Neural progenitor cell (in vitro differentiated cells): ENCODE data around the gene ADCY5. TPM values are rescaled to one million over a fixed set of nuclear protein-coding genes. Genes with fewer than 3 reads are reported as not detected.

Source experiments
- DNase-seq: peaks from one replicate; pipeline ENCODE4 v3.0.0-alpha.2; 2016; ENCODE audit warnings: low spot score
- H2AFZ ChIP-seq: fragments of 200-600 bp; sonication (generic); replicated peaks from 2 replicates; pipeline ENCODE4 v1.6.1; 2016; ENCODE audit warnings: antibody characterized with exemption
- H3F3A ChIP-seq: fragments of 200-600 bp; sonication (generic); 2 replicates; pipeline ENCODE4 v1.6.1; 2016; ENCODE audit warnings: antibody characterized with exemption, low read depth
- H3K27ac ChIP-seq: fragments of 200-600 bp; sonication (generic); 2 replicates; pipeline ENCODE4 v1.5.1; 2016; ENCODE audit warnings: mild to moderate bottlenecking
- H3K27me3 ChIP-seq: fragments of 200-600 bp; sonication (generic); 2 replicates; pipeline ENCODE4 v1.6.1; 2016; ENCODE audit warnings: mild to moderate bottlenecking, moderate library complexity
- H3K36me3 ChIP-seq: fragments of 200-600 bp; sonication (generic); 2 replicates; pipeline ENCODE4 v1.5.1; 2016
- H3K4me1 ChIP-seq: fragments of 200-600 bp; sonication (generic); 2 replicates; pipeline ENCODE4 v1.6.1; 2016; ENCODE audit warnings: mixed run types
- H3K4me2 ChIP-seq: fragments of 200-600 bp; sonication (generic); 2 replicates; pipeline ENCODE4 v1.6.1; 2016
- H3K4me3 ChIP-seq: fragments of 200-600 bp; sonication (generic); 2 replicates; pipeline ENCODE4 v1.5.1; 2016
- H3K79me2 ChIP-seq: fragments of 200-600 bp; sonication (generic); 2 replicates; pipeline ENCODE4 v1.6.1; 2016; ENCODE audit warnings: low read depth
- H3K9ac ChIP-seq: fragments of 200-600 bp; sonication (generic); 2 replicates; pipeline ENCODE4 v1.6.1; 2016
- H3K9me3 ChIP-seq: fragments of 200-600 bp; sonication (generic); 2 replicates; pipeline ENCODE4 v1.5.1; 2016; ENCODE audit warnings: low read depth
- H4K20me1 ChIP-seq: fragments of 200-600 bp; sonication (generic); 2 replicates; pipeline ENCODE4 v1.6.1; 2016; ENCODE audit warnings: low read depth
- H3K27ac Mint-ChIP-seq: 3 replicates; pipeline ENCODE4 v1.8.0; 2021; ENCODE audit warnings: mixed read lengths
- H3K27me3 Mint-ChIP-seq: 2 replicates; pipeline ENCODE4 v1.8.0; 2022; ENCODE audit warnings: low read depth, mild to moderate bottlenecking, inconsistent platforms, moderate library complexity, mixed read lengths; ENCODE audit not compliant: insufficient read depth
- H3K36me3 Mint-ChIP-seq: 3 replicates; pipeline ENCODE4 v1.8.0; 2021; ENCODE audit warnings: mixed read lengths
- H3K4me1 Mint-ChIP-seq: 3 replicates; pipeline ENCODE4 v1.8.0; 2021; ENCODE audit warnings: mixed read lengths
- H3K4me3 Mint-ChIP-seq: 3 replicates; pipeline ENCODE4 v1.8.0; 2021; ENCODE audit warnings: mild to moderate bottlenecking, moderate library complexity, mixed read lengths
- H3K9me3 Mint-ChIP-seq: 3 replicates; pipeline ENCODE4 v1.8.0; 2020; ENCODE audit warnings: mixed read lengths
- EZH2 ChIP-seq: fragments of 200-600 bp; sonication (generic); IDR thresholded peaks from 2 replicates; pipeline ENCODE4 v1.6.1; 2017; ENCODE audit warnings: antibody characterized with exemption, mild to moderate bottlenecking, moderate library complexity
- EZH2phosphoT487 ChIP-seq: fragments of 200-600 bp; sonication (generic); IDR thresholded peaks from 2 replicates; pipeline ENCODE4 v1.6.1; 2017; ENCODE audit warnings: antibody characterized with exemption
- total RNA-seq: library from RNA; depleted of rRNA; stranded (reverse); fragments of >200 nt; gene quantifications from 2 replicates; pipeline ENCODE4 v1.2.3, GENCODE V29; 2015; ENCODE audit warnings: low replicate concordance
- TF ChIP-seq, protein P1 (sequence below): fragments of 200-600 bp; sonication (generic); IDR thresholded peaks from 2 replicates; pipeline ENCODE4 v1.5.1; 2017; ENCODE audit warnings: antibody characterized with exemption, mild to moderate bottlenecking

Gene ADCY5
- total RNA-seq, 1 donor from 2014 or later = 1.6 TPM

DNA sequence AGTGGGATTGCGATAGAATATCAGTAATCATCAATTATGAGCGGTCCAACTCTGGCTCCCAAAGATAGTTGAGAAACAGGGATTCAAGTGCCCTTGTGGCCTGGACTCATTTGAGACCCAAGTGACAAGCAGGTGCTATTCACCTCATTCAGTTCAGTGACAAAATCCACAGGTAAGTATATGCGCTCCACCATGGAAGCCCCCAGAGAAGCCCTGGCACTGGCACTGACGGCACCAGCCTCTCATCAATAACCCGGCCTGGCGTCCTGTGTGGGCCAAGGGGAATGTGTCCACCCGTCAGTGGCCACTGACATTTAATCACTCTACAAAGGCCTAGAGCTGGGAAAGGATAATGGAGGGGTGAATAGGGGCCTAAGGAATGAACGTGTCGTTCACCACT lies 117.2 kb downstream of the ADCY5 start:
- no peak overlapping the region for H2AFZ ChIP-seq
- H3K27ac ChIP-seq = no peak overlapping the region
- no peak for DNase-seq
- no peaks in the 10 kb centered on the region for H3K79me2 ChIP-seq
- no peak overlapping the region for H3K4me3 Mint-ChIP-seq
- H3F3A ChIP-seq = no peaks in the 10 kb centered on the region
- H3K27ac Mint-ChIP-seq = no peak overlapping the region
- H3K27me3 Mint-ChIP-seq = peaks cover 3% of the 10 kb centered on the region
- H3K4me1 Mint-ChIP-seq = no peaks in the 10 kb centered on the region
- H3K4me2 ChIP-seq = no peak overlapping the region
- H3K9me3 ChIP-seq = no peaks in the 10 kb centered on the region
- no peak for TF ChIP-seq EZH2phosphoT487
- TF ChIP-seq EZH2 = no peak
- TF ChIP-seq, protein P1, sequence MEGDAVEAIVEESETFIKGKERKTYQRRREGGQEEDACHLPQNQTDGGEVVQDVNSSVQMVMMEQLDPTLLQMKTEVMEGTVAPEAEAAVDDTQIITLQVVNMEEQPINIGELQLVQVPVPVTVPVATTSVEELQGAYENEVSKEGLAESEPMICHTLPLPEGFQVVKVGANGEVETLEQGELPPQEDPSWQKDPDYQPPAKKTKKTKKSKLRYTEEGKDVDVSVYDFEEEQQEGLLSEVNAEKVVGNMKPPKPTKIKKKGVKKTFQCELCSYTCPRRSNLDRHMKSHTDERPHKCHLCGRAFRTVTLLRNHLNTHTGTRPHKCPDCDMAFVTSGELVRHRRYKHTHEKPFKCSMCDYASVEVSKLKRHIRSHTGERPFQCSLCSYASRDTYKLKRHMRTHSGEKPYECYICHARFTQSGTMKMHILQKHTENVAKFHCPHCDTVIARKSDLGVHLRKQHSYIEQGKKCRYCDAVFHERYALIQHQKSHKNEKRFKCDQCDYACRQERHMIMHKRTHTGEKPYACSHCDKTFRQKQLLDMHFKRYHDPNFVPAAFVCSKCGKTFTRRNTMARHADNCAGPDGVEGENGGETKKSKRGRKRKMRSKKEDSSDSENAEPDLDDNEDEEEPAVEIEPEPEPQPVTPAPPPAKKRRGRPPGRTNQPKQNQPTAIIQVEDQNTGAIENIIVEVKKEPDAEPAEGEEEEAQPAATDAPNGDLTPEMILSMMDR = no peak
- peaks cover 2% of the 10 kb centered on the region for H3K9me3 Mint-ChIP-seq
- H4K20me1 ChIP-seq = no peaks in the 10 kb centered on the region
- H3K9ac ChIP-seq = no peak overlapping the region
- H3K4me3 ChIP-seq = no peak overlapping the region
- H3K36me3 ChIP-seq = no peaks in the 10 kb centered on the region
- H3K27me3 ChIP-seq = no peaks in the 10 kb centered on the region
- H3K36me3 Mint-ChIP-seq = no peaks in the 10 kb centered on the region
- peaks cover 8% of the 10 kb centered on the region for H3K4me1 ChIP-seq

DNA sequence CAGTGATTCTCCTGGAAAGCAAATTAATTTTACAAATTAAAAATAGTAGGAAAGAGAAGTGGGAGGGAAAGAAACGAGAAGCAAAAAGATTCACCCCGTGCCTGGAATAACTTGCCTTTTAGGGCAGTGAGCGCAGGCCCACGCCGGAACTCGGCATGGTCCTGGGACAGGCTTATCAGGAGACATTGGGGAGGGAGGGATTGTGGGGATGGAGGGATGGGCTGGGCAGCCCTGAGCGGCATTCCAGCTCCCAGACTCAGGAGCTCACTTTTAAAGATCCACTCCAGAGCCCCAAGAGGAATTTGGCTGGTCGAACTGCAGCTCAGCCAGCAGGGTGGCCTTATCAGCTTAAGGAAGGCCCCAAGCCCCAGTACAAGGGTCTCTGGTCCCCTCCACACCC lies 117.9 kb downstream of the ADCY5 start:
- TF ChIP-seq, protein P1 = no peak
- TF ChIP-seq EZH2 (no peak), EZH2phosphoT487 (no peak)
- Mint-ChIP-seq H3K4me3 (no peak overlapping the region), H3K27me3 (peaks cover 3% of the 10 kb centered on the region), H3K36me3 (no peaks in the 10 kb centered on the region), H3K4me1 (no peaks in the 10 kb centered on the region), H3K9me3 (peaks cover 2% of the 10 kb centered on the region), H3K27ac (no peak overlapping the region)
- Histone ChIP-seq H3K9ac (no peak overlapping the region), H3K27ac (no peak overlapping the region), H4K20me1 (no peaks in the 10 kb centered on the region), H3F3A (no peaks in the 10 kb centered on the region), H3K4me2 (no peak overlapping the region), H3K4me3 (no peak overlapping the region), H3K27me3 (no peaks in the 10 kb centered on the region), H3K79me2 (no peaks in the 10 kb centered on the region), H3K9me3 (no peaks in the 10 kb centered on the region), H2AFZ (no peak overlapping the region), H3K36me3 (no peaks in the 10 kb centered on the region), H3K4me1 (peaks cover 8% of the 10 kb centered on the region)
- DNase-seq = peak; percentile 60

DNA sequence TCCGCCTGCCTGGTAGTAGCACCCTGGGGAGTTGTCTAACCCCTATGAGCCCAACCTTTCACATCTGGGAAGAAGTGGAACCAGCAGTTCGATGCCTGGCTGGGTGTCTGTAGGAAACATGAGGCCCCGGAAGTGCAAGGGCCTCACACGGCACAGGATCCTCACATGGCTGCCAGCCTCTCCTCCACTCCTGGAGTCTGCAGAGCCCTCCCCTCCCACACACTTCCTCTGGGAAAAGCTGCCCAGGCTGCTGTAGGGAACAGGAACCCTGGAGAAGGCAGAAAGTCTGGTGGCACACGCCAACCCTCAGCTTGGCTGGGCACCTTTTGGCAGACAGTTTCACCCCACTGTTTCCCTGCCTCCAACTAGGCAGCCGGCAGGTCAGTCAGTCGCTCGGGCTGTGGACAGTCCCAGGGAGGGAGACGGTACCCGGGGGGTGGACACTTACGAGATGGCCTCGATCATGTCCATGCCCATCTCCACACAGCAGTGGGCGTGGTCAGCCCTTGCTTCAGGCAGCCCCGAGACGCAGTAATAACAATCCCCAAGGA lies 118.4 kb downstream of the ADCY5 start:
- no peak overlapping the region for H3K4me3 Mint-ChIP-seq

More for the DNA sequence above, 118.4 kb downstream of the ADCY5 start:
- no peak overlapping the region for H3K4me2 ChIP-seq
- no peaks in the 10 kb centered on the region for H3K9me3 ChIP-seq
- no peaks in the 10 kb centered on the region for H3K4me1 Mint-ChIP-seq
- TF ChIP-seq EZH2 = no peak
- no peak for TF ChIP-seq EZH2phosphoT487
- TF ChIP-seq, protein P1 = no peak
- H3K27ac ChIP-seq = no peak overlapping the region
- no peaks in the 10 kb centered on the region for H4K20me1 ChIP-seq
- H3K36me3 Mint-ChIP-seq = no peaks in the 10 kb centered on the region
- H3K4me3 ChIP-seq = no peak overlapping the region
- no peak for DNase-seq
- H3K4me1 ChIP-seq = peaks cover 8% of the 10 kb centered on the region
- no peak overlapping the region for H2AFZ ChIP-seq
- H3K36me3 ChIP-seq = no peaks in the 10 kb centered on the region
- H3K79me2 ChIP-seq = no peaks in the 10 kb centered on the region
- H3K27me3 ChIP-seq = no peaks in the 10 kb centered on the region
- no peaks in the 10 kb centered on the region for H3F3A ChIP-seq
- no peak overlapping the region for H3K9ac ChIP-seq
- peaks cover 2% of the 10 kb centered on the region for H3K9me3 Mint-ChIP-seq
- H3K27ac Mint-ChIP-seq = no peak overlapping the region
- peaks cover 3% of the 10 kb centered on the region for H3K27me3 Mint-ChIP-seq
